ENCODE measurements around the gene NCOA7. TPM values are rescaled to one million over a fixed set of nuclear protein-coding genes. Genes with fewer than 3 reads are reported as not detected.

NCOA7 gene
- total RNA-seq, 4 donors from 2014 or later: 11.1 to 28.4 (median 22.1) TPM

DNA sequence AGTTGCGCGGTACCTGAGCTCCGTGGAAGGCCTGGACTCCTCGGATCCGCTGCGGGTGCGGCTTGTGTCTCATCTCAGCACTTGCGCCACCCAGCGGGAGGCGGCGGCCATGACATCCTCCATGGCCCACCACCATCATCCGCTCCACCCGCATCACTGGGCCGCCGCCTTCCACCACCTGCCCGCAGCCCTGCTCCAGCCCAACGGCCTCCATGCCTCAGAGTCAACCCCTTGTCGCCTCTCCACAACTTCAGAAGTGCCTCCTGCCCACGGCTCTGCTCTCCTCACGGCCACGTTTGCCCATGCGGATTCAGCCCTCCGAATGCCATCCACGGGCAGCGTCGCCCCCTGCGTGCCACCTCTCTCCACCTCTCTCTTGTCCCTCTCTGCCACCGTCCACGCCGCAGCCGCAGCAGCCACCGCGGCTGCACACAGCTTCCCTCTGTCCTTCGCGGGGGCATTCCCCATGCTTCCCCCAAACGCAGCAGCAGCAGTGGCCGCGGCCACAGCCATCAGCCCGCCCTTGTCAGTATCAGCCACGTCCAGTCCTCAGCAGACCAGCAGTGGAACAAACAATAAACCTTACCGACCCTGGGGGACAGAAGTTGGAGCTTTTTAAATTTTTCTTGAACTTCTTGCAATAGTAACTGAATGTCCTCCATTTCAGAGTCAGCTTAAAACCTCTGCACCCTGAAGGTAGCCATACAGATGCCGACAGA, 31.4 kb upstream of the NCOA7 start:
- no peaks in the 10 kb centered on the region for H3K9me3 ChIP-seq
- H3K4me3 ChIP-seq: no peak overlapping the region
- no peak overlapping the region for H3K27ac ChIP-seq
- no peaks in the 10 kb centered on the region for H3K4me1 ChIP-seq
- no peak for DNase-seq (ENCODE audit: low spot score in 2 of 2)
- H3K36me3 ChIP-seq: no peaks in the 10 kb centered on the region
- H3K27me3 ChIP-seq: peaks cover 26% of the 10 kb centered on the region
- WGBS: 83% methylated on average over 42 of the region's 42 CpGs
- TF ChIP-seq EP300 (IDR thresholded peaks at IDR 0.05) (no peak), POLR2A (IDR thresholded peaks at IDR 0.05) (no peak), POLR2AphosphoS5 (IDR thresholded peaks at IDR 0.05) (no peak)
- TF ChIP-seq, protein P1, sequence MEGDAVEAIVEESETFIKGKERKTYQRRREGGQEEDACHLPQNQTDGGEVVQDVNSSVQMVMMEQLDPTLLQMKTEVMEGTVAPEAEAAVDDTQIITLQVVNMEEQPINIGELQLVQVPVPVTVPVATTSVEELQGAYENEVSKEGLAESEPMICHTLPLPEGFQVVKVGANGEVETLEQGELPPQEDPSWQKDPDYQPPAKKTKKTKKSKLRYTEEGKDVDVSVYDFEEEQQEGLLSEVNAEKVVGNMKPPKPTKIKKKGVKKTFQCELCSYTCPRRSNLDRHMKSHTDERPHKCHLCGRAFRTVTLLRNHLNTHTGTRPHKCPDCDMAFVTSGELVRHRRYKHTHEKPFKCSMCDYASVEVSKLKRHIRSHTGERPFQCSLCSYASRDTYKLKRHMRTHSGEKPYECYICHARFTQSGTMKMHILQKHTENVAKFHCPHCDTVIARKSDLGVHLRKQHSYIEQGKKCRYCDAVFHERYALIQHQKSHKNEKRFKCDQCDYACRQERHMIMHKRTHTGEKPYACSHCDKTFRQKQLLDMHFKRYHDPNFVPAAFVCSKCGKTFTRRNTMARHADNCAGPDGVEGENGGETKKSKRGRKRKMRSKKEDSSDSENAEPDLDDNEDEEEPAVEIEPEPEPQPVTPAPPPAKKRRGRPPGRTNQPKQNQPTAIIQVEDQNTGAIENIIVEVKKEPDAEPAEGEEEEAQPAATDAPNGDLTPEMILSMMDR (IDR thresholded peaks at IDR 0.05): no peak

DNA sequence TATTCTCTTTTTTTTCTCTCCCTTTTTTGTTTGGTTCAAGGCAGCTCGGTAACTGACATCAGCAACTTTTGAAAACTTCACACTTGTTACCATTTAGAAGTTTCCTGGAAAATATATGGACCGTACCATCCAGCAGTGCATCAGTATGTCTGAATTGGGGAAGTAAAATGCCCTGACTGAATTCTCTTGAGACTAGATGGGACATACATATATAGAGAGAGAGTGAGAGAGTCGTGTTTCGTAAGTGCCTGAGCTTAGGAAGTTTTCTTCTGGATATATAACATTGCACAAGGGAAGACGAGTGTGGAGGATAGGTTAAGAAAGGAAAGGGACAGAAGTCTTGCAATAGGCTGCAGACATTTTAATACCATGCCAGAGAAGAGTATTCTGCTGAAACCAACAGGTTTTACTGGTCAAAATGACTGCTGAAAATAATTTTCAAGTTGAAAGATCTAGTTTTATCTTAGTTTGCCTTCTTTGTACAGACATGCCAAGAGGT, 30.8 kb upstream of the NCOA7 start:
- 75% methylated on average over 5 of the region's 5 CpGs for WGBS
- TF ChIP-seq EP300 (IDR thresholded peaks at IDR 0.05) (no peak), POLR2AphosphoS5 (IDR thresholded peaks at IDR 0.05) (no peak), POLR2A (IDR thresholded peaks at IDR 0.05) (no peak)
- TF ChIP-seq, protein P1 (IDR thresholded peaks at IDR 0.05): no peak

DNA sequence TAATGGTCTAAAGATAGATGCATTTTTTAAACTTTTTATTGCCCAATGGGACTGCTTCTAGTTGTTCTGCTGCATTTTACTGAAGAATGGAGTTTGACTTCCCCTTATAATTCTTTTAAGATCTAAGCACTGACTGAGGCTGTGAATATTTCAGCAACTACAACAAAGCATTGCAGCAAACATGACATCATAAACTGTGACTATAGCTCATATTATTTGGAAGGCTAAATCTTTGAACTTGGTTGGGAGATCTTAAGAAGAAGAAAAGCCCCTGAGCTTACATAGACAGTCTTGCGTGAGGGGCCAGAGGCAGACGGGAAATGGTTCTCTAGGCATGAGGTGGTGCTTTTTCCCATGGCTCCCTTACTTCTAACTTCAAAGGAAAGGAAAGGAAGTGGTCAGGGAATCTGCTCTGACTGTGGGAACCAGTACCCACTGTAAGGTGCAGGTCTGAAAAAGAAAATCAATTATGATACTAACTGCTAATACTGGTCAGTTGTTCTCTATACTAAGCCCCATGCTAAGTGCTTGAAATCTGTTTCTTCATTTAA, 26.6 kb upstream of the NCOA7 start:
- DNase-seq (ENCODE audit: low spot score in 2 of 2): no peak
- H3K9me3 ChIP-seq: no peaks in the 10 kb centered on the region
- no peak overlapping the region for H3K4me3 ChIP-seq
- H3K36me3 ChIP-seq: no peaks in the 10 kb centered on the region
- WGBS: 65% methylated on average over 2 of the region's 2 CpGs
- H3K27ac ChIP-seq: no peak overlapping the region
- H3K27me3 ChIP-seq: peaks cover 9% of the 10 kb centered on the region
- TF ChIP-seq EP300 (IDR thresholded peaks at IDR 0.05) (no peak), POLR2AphosphoS5 (IDR thresholded peaks at IDR 0.05) (no peak), POLR2A (IDR thresholded peaks at IDR 0.05) (no peak)
- TF ChIP-seq, protein P1 (IDR thresholded peaks at IDR 0.05): no peak
- no peaks in the 10 kb centered on the region for H3K4me1 ChIP-seq

More for the DNA sequence above, 30.8 kb upstream of the NCOA7 start:
- Histone ChIP-seq H3K4me1 (no peaks in the 10 kb centered on the region), H3K27ac (no peak overlapping the region), H3K27me3 (peaks cover 21% of the 10 kb centered on the region), H3K9me3 (no peaks in the 10 kb centered on the region), H3K4me3 (no peak overlapping the region), H3K36me3 (no peaks in the 10 kb centered on the region)
- no peak for DNase-seq (ENCODE audit: low spot score in 2 of 2)

DNA sequence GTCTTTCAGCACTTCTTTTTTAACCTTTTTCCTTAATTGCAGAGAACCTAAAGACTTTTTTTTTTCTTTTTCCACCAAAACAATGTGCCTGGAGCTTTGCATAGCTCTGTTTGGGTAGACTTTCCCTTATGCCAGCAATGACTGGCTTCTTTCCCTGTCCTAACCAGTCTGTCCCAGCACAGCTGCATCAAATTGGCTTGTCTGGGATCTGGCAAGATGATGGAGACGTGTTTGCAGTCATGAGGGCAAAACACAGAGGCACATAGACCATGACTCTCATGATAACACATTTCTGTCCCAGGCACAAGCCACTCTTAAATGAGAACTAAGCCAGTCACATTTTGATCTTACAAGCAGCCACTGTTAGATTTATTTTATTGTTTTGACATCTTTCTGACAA, 24.8 kb upstream of the NCOA7 start:
- Histone ChIP-seq H3K9me3 (no peaks in the 10 kb centered on the region), H3K27ac (no peak overlapping the region), H3K36me3 (no peaks in the 10 kb centered on the region), H3K4me3 (no peak overlapping the region), H3K27me3 (peaks cover 4% of the 10 kb centered on the region), H3K4me1 (no peaks in the 10 kb centered on the region)
- WGBS: 56% methylated on average over 1 of the region's 1 CpG
- no peak for DNase-seq (ENCODE audit: low spot score in 2 of 2)
- TF ChIP-seq, protein P1 (IDR thresholded peaks at IDR 0.05): no peak
- TF ChIP-seq POLR2AphosphoS5 (IDR thresholded peaks at IDR 0.05) (no peak), POLR2A (IDR thresholded peaks at IDR 0.05) (no peak), EP300 (IDR thresholded peaks at IDR 0.05) (no peak)

DNA sequence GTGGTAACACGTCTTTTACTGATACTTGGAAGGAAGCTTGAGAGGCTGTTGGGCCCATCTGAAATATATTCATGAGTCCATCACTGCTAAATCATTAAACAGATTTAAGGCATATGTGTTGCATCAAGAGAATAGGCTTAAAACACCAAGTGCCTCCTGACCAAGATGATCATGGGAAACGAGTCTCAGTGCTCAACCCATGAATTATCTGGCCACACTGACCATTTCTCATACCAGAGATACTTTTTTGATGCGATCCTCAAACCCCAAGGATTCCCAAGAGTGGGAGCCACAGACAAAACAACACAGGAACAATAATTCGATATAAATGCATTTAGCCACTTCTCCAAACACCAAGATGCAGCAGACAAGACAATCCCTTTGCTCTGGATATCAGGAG, 24.1 kb upstream of the NCOA7 start:
- Histone ChIP-seq H3K36me3 (no peaks in the 10 kb centered on the region), H3K9me3 (no peaks in the 10 kb centered on the region), H3K4me1 (no peaks in the 10 kb centered on the region), H3K27me3 (peaks cover 4% of the 10 kb centered on the region), H3K27ac (no peak overlapping the region), H3K4me3 (no peak overlapping the region)
- WGBS: 68% methylated on average over 4 of the region's 4 CpGs
- no peak for TF ChIP-seq POLR2A (IDR thresholded peaks at IDR 0.05)
- TF ChIP-seq, protein P1 (IDR thresholded peaks at IDR 0.05): no peak
- no peak for TF ChIP-seq POLR2AphosphoS5 (IDR thresholded peaks at IDR 0.05)
- no peak for DNase-seq (ENCODE audit: low spot score in 2 of 2)

Data from suprapubic skin (tissue), 4 donors.